Adipocyte (in vitro differentiated cells): ENCODE data around the gene CLPTM1L.
"Not testable (repeated sequence)": the region's sequence is repeated elsewhere in the genome, so short reads cannot be mapped to it uniquely, and the experiment has no call there.

ENCODE experiments used
- DNase-seq: peaks from one replicate; pipeline ENCODE4 v3.0.0-alpha.2; 2015; ENCODE audit warnings: low read depth
- H3K27me3 ChIP-seq: replicated peaks from 2 replicates; pipeline ENCODE4 v1.7.0; 2013; ENCODE audit warnings: mild to moderate bottlenecking, low read length, moderate library complexity; ENCODE audit not compliant: control insufficient read depth, insufficient read depth
- H3K36me3 ChIP-seq: 2 replicates; pipeline ENCODE4 v1.7.0; 2013; ENCODE audit warnings: low read length, mild to moderate bottlenecking, moderate library complexity; ENCODE audit not compliant: control insufficient read depth, insufficient read depth, severe bottlenecking
- H3K4me1 ChIP-seq: 2 replicates; pipeline ENCODE4 v1.7.0; 2013; ENCODE audit warnings: mild to moderate bottlenecking, low read length, moderate library complexity; ENCODE audit not compliant: control insufficient read depth, insufficient read depth
- H3K4me3 ChIP-seq: 2 replicates; pipeline ENCODE4 v1.7.0; 2013; ENCODE audit warnings: mild to moderate bottlenecking, low read length, moderate library complexity
- H3K9ac ChIP-seq: 2 replicates; pipeline ENCODE4 v1.7.0; 2013; ENCODE audit warnings: mild to moderate bottlenecking, low read length, moderate library complexity
- H3K9me3 ChIP-seq: 2 replicates; pipeline ENCODE4 v1.7.0; 2013; ENCODE audit warnings: mild to moderate bottlenecking, low read length, moderate library complexity; ENCODE audit not compliant: control insufficient read depth

CLPTM1L gene

DNA sequence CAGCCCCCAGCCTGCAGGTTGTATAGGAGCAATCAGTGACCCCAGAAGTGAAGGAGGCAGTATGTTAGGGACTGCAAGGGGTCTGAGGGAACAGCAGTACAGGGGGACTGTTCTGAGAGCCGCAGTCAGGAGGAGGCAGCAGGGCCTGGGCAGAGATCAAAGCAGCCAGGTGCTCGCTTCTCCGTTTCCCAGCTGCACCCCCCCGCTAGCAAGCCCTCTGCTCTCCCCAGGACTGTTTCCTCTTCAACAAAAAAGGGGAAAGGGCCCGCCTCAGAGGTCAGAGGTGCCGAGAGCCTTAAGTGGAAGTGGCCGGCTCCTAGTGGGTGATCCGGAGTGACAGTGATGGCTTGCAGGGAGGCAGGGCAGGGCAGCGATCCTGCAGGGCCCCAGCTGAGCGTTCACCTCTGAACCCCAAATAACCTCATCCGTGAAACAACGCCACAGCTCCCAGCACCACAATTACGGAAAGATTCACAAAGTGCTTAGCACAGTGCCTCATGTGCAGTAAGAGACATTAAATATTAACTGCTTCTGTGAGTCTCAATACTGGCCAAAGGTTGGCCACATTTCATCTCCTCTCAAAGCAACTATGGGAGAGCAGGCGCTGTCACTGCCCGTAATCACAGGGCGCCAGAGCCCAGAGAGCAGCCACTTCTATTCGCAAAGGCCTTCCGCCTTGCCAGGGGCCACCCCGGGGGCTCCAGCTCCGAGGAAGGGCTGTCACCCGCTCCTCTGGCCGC lies 8.0 kb downstream of the CLPTM1L start:
- Histone ChIP-seq H3K9me3 (no peaks in the 10 kb centered on the region), H3K4me1 (no peaks in the 10 kb centered on the region), H3K4me3 (no peak overlapping the region), H3K9ac (no peak overlapping the region), H3K36me3 (peaks cover 91% of the 10 kb centered on the region), H3K27me3 (no peaks in the 10 kb centered on the region)
- no peak for DNase-seq

DNA sequence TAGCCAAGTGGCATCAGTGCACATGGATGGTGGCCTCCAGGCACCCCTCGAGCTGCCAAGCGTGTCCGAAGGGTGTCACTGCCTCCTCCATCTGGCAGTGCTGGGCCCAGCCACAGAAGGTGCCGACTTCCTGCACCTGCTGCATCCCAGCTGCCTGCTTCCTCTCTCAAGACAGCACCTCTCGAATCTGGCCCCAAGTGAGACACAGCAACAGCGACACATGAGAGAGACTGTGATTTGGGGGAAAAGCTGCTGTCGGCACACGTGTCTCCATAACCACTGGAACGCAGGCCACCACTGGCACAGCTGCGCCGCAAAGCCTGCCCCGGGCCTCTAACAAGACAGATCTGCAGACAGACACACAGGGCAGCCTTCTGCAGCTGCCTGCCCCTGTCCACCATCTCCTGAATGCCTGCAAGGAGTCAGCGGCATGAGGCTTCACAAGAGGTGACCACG lies 8.8 kb downstream of the CLPTM1L start:
- Histone ChIP-seq H3K9me3 (no peaks in the 10 kb centered on the region), H3K4me1 (no peaks in the 10 kb centered on the region), H3K4me3 (no peak overlapping the region), H3K36me3 (peaks cover 91% of the 10 kb centered on the region), H3K9ac (no peak overlapping the region), H3K27me3 (no peaks in the 10 kb centered on the region)
- DNase-seq = no peak

DNA sequence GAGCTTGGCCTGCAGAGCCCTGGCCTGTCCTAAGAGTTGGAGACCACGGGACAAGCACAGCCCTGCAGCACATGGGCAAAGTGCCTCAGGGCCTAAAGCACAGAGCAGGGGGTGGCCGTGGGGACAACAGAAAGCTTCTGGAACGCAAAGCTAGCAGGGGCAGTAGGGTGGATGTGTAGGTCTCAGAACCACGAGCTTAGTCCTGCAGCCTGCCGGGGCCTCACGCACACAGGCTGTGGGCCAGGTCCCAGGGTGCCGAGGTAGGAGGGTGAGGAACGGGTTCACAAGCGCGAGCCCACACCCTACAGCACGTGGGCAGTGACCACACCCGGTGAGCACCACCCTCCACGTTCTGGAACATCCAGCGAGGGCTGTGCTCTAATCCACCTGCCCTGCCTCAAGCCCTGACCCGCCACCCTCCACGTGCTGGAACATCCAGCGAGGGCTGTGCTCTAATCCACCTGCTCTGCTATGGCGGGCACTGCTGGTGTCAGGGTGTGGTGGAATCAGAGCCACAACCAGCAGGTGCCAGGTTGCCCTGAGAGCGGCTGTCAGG lies 9.3 kb downstream of the CLPTM1L start:
- Histone ChIP-seq H3K4me1 (no peaks in the 10 kb centered on the region), H3K36me3 (peaks cover 88% of the 10 kb centered on the region), H3K9ac (no peak overlapping the region), H3K27me3 (no peaks in the 10 kb centered on the region), H3K9me3 (no peaks in the 10 kb centered on the region), H3K4me3 (no peak overlapping the region)
- no peak for DNase-seq

DNA sequence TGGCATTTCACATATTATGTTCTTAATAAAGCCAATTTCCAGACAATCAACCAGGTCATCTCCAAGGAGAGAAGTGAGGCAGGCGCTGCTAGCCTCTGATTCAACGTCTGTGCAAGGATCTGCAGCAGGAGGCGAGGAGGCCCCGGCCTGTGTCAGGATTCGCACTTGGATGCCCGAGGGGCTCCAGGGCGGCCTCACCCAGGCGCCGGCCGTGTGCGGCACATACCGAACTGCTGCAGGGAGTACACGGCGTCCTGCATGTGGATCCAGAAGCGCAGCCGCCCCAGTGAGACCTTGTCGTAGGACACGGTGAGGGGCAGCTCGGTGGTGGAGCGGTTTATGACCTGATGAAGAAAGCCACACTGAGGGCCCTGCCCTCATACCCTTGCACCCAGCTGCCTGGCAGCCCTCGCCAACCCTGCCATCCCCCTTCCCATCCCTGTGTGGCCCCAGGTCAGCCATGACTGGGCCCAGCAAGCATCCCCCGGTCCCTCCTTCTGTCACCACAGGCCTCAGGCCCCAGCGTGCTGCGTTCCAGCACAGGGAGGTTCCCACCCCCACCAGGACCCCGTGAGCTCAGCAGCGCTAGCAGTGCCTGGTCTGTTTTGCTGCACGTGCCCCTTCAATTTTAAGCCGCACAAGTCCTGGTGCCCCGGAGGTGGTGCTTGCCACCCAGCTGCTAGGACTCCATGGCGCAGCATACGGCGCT lies 9.9 kb downstream of the CLPTM1L start:
- H3K4me1 ChIP-seq = no peaks in the 10 kb centered on the region
- H3K9me3 ChIP-seq = no peaks in the 10 kb centered on the region
- H3K9ac ChIP-seq = no peak overlapping the region
- no peak for DNase-seq
- no peak overlapping the region for H3K4me3 ChIP-seq
- no peaks in the 10 kb centered on the region for H3K27me3 ChIP-seq
- H3K36me3 ChIP-seq = peaks cover 88% of the 10 kb centered on the region

DNA sequence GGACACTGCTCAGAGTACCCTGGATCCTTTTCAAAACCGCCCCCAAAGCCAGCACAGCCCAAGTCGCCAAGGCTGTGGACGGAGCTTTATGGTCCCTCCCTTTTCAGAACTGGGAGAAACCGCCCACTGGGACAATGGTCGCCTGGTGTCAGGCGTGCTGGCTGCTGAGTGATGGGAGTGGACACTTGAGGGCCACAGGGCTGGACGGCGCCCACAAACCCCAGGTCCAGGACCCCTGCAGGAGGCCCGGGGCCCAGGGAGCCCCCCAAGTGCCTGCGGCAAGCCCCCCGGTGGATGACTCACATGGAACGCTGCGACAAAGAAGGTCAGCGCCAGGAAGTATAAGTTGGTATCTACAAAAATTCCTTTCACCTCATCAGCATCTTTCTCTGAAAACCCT lies 10.9 kb downstream of the CLPTM1L start:
- H3K9me3 ChIP-seq = peaks cover under 1% of the 10 kb centered on the region
- H3K36me3 ChIP-seq = peaks cover 86% of the 10 kb centered on the region
- H3K27me3 ChIP-seq = no peaks in the 10 kb centered on the region
- no peak for DNase-seq
- H3K9ac ChIP-seq = no peak overlapping the region
- no peak overlapping the region for H3K4me3 ChIP-seq
- H3K4me1 ChIP-seq = peaks cover 2% of the 10 kb centered on the region

DNA sequence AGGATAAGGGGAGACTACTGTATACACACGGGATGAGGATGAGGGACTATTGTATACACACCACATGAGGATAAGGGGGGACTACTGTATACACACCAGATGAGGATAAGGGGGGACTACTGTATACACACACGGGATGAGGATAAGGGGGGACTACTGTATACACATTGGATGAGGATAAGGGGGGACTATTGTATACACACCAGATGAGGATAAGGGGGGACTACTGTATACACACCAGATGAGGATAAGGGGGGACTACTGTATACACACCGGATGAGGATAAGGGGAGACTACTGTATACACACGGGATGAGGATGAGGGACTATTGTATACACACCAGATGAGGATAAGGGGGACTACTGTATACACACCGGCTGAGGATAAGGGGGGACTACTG lies 11.6 kb downstream of the CLPTM1L start:
- not testable (repeated sequence) for H3K4me1 ChIP-seq, H3K9ac ChIP-seq, DNase-seq, H3K27me3 ChIP-seq, H3K4me3 ChIP-seq, H3K9me3 ChIP-seq
- H3K36me3 ChIP-seq = peaks cover 79% of the 10 kb centered on the region

DNA sequence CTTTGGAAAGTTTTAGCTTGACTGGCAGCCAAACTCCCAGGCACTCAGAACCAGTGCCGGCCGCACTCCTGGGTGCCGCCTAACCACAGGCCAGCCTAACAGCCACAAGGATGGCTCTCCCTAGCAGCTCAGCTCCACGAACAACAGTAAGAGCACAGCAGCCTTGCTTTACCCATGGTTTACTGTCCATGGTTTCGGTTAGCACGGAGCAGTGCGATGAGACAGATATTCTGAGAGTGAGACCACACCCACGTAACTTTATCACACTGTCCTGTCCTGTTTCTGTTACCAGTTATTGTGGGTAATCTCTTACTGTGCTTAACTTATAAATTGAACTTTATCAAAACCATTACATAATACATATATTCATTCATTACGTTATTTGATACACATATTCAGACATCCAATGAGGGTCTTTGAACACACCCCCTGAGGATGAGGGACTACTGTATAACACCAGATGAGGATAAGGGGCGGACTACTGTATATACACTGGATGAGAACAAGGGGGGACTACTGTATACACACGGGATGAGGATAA lies 12.4 kb downstream of the CLPTM1L start:
- no peak overlapping the region for H3K4me3 ChIP-seq
- no peak for DNase-seq
- peaks cover 9% of the 10 kb centered on the region for H3K9me3 ChIP-seq
- H3K4me1 ChIP-seq = peaks cover 11% of the 10 kb centered on the region
- H3K36me3 ChIP-seq = peaks cover 71% of the 10 kb centered on the region
- no peak overlapping the region for H3K9ac ChIP-seq
- H3K27me3 ChIP-seq = no peaks in the 10 kb centered on the region

DNA sequence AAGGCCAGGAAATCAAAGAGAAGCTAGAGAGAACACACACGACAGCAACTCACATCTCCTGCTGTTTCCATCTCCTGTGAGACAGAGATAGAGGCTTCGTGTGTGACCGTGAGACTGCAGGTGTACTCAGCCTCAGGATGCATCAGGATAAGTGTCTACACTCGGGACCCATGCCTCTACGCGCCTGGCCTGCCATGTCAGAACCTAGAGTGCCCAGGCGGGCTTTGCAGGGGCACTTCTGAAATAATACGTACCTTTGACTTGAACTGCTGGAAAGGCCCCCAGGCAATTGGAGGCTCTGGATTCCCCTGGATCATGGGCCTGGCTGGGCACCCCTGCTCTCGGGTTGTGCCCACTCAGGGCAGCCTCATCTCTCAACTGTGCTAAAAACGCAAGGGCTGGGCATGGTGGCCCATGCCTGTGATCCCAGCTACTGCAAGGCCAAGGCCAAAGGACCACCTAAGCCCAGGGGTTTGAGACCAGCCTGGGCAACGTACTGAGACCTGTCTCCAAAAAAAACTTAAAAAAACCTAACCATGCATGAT lies 13.0 kb downstream of the CLPTM1L start:
- no peak for DNase-seq
- Histone ChIP-seq H3K4me3 (no peak overlapping the region), H3K9ac (no peak overlapping the region), H3K9me3 (peaks cover 9% of the 10 kb centered on the region), H3K36me3 (peaks cover 65% of the 10 kb centered on the region), H3K4me1 (peaks cover 11% of the 10 kb centered on the region), H3K27me3 (no peaks in the 10 kb centered on the region)

DNA sequence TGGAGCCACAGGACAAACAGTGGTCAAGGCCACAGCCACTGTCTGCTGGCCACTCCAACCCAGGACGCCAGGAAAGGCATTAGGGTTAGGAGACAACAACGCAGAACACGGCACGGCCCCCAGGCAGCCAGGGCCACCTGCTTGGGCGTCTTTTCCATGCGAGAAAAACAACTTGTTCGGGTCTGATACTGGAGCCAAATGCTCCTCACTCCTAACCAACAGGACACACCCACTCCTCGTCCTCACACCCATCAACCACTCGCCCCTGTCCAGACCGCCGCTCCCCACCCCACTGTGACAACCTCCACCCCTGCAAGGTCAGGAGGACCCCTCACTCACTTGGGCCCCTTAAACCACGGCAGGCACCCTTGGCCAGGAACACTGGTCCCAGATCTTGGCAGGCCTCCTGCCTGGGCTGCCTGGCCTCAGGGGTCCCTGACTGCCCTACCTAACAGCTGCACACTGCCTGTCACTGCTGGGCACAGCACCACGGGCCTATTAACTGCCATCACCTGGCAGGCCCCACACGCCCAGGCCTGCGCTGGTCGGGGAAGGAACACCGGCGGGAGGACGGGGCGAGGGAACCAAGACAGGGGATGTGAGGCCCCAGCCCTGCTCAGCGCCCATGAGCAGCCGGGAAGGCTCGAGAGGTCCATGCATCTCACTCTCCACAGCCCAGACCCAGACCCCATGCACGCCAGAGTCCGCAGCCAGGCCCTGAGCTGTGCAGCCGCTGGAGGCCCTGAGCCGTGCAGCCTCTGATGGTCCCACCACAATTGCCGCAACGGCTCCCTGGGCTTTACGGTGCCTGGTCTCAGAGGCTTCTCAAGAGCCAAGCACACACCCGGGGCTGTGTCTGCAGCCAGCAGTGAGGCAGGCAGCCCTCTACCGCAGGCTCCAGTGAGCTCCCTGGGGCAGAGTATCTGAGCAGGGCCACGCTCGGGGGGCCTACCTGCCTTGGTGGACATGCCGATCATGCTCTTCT lies 13.8 kb downstream of the CLPTM1L start:
- Histone ChIP-seq H3K9ac (no peak overlapping the region), H3K27me3 (no peaks in the 10 kb centered on the region), H3K4me3 (no peak overlapping the region), H3K36me3 (peaks cover 57% of the 10 kb centered on the region), H3K9me3 (peaks cover 9% of the 10 kb centered on the region), H3K4me1 (peaks cover 17% of the 10 kb centered on the region)
- DNase-seq = no peak

DNA sequence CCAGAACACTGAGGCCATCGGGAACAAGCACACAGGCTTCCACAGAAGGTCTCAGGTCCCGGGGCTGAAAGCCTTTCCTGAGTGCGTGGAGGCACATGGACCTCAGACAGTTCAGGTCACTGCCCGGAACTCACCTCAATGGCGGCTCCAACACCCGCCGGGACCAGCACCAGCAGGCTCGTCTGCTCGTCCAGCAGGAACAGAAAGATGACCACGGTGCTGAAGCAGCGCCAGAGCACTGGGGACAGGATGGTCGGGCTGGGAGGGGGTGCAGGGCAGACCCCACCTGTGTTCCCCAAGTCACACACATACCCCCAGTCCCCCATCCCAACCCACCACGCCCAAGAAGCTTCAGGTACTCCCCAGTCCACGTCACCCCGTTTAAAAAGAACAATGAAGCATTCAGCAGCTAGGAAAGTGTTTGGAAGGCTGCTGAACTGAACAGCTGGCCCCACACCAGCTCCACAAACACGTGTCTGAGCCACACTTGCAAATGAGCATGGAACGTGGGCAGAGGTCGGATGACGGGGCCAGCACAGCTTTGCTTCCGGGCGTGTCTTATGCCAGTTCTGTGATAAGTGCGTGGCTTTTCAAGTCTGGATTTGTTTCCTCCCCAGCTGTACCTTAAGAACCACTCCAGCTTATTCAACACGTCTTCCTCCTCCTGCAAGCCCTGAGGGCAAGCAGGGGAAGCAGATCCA lies 14.6 kb downstream of the CLPTM1L start:
- no peaks in the 10 kb centered on the region for H3K27me3 ChIP-seq
- DNase-seq = no peak
- H3K36me3 ChIP-seq = peaks cover 53% of the 10 kb centered on the region
- H3K9ac ChIP-seq = no peak overlapping the region
- H3K4me1 ChIP-seq = peaks cover 23% of the 10 kb centered on the region
- H3K9me3 ChIP-seq = peaks cover 9% of the 10 kb centered on the region
- no peak overlapping the region for H3K4me3 ChIP-seq
